ENCODE measurements around the gene MAD1L1.
"Not testable (repeated sequence)": the region's sequence is repeated elsewhere in the genome, so short reads cannot be mapped to it uniquely, and the experiment has no call there.

The MAD1L1 gene

GRCh38 chr7:2272031-2272430 is 39.3 kb upstream of the MAD1L1 start:
- H3K4me3 ChIP-seq (ENCODE audit: low read depth in 1 of 5, low read length in 5 of 5): no peak overlapping the region
- H3K36me3 ChIP-seq (ENCODE audit: control insufficient read depth in 5 of 5, insufficient read depth in 5 of 5, low read length in 5 of 5): peaks cover 0 to 57% (median 34%) of the 10 kb centered on the region in 5 donors

GRCh38 chr7:2271273-2272026 is 38.7 kb upstream of the MAD1L1 start:
- no peaks in the 10 kb centered on the region for H3K27me3 ChIP-seq (ENCODE audit: control insufficient read depth in 5 of 5, insufficient read depth in 4 of 5, low read length in 5 of 5)
- H3K4me3 ChIP-seq (ENCODE audit: low read depth in 1 of 5, low read length in 5 of 5): no peak overlapping the region
- H3K4me1 ChIP-seq (ENCODE audit: control insufficient read depth in 5 of 5, insufficient read depth in 5 of 5, low read length in 5 of 5): peaks cover 0 to 23% (median 0%) of the 10 kb centered on the region in 5 donors
- no peaks in the 10 kb centered on the region for H3K9me3 ChIP-seq (ENCODE audit: control insufficient read depth in 5 of 5, low read length in 5 of 5)
- H3K27ac ChIP-seq (ENCODE audit: low read depth, low read length): no peak overlapping the region
- peaks cover 0 to 51% (median 31%) of the 10 kb centered on the region in 5 donors for H3K36me3 ChIP-seq (ENCODE audit: control insufficient read depth in 5 of 5, insufficient read depth in 5 of 5, low read length in 5 of 5)
- no peak overlapping the region for H3K9ac ChIP-seq (ENCODE audit: low read length in 5 of 5)

More at GRCh38 chr7:2272031-2272430, 39.3 kb upstream of the MAD1L1 start:
- H3K9me3 ChIP-seq (ENCODE audit: control insufficient read depth in 5 of 5, low read length in 5 of 5): no peaks in the 10 kb centered on the region
- H3K27ac ChIP-seq (ENCODE audit: low read depth, low read length): no peak overlapping the region
- peaks cover 0 to 23% (median 0%) of the 10 kb centered on the region in 5 donors for H3K4me1 ChIP-seq (ENCODE audit: control insufficient read depth in 5 of 5, insufficient read depth in 5 of 5, low read length in 5 of 5)
- H3K9ac ChIP-seq (ENCODE audit: low read length in 5 of 5): no peak overlapping the region
- no peaks in the 10 kb centered on the region for H3K27me3 ChIP-seq (ENCODE audit: control insufficient read depth in 5 of 5, insufficient read depth in 4 of 5, low read length in 5 of 5)

DNA sequence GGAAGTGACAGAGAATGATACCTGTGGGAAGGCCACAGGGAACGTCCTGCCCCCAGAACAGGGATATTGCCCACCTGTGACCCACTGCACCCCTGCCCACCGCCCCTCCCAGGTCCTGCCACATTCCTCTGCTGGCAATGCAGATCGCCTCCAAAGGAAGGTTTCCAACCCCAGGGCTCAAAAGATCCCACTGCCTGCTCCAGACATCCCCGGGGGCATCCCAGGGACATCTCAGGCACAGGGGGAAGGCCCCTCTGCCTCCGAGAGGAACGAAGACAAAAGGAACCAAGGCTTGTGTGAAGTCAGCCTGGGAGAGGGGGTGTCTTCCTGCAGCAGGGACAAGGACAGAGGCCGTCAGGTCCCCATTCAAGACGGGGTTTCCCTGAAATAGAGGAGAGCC is 37.8 kb upstream of the MAD1L1 start:
- Histone ChIP-seq H3K36me3 (ENCODE audit: control insufficient read depth in 5 of 5, insufficient read depth in 5 of 5, low read length in 5 of 5) (peaks cover 0 to 45% (median 28%) of the 10 kb centered on the region in 5 donors), H3K4me3 (ENCODE audit: low read depth in 1 of 5, low read length in 5 of 5) (no peak overlapping the region), H3K9me3 (ENCODE audit: control insufficient read depth in 5 of 5, low read length in 5 of 5) (no peaks in the 10 kb centered on the region)

GRCh38 chr7:2269991-2270460 is 37.3 kb upstream of the MAD1L1 start:
- H3K27me3 ChIP-seq (ENCODE audit: control insufficient read depth in 5 of 5, insufficient read depth in 4 of 5, low read length in 5 of 5): no peaks in the 10 kb centered on the region
- H3K9me3 ChIP-seq (ENCODE audit: control insufficient read depth in 5 of 5, low read length in 5 of 5): no peaks in the 10 kb centered on the region
- H3K9ac ChIP-seq (ENCODE audit: low read length in 5 of 5): peak overlapping the region in 1 of 5 donors; percentile 30
- no peak overlapping the region for H3K4me3 ChIP-seq (ENCODE audit: low read depth in 1 of 5, low read length in 5 of 5)
- H3K36me3 ChIP-seq (ENCODE audit: control insufficient read depth in 5 of 5, insufficient read depth in 5 of 5, low read length in 5 of 5): peaks cover 0 to 41% (median 26%) of the 10 kb centered on the region in 5 donors
- no peak overlapping the region for H3K27ac ChIP-seq (ENCODE audit: low read depth, low read length)
- peaks cover 0 to 23% (median 0%) of the 10 kb centered on the region in 5 donors for H3K4me1 ChIP-seq (ENCODE audit: control insufficient read depth in 5 of 5, insufficient read depth in 5 of 5, low read length in 5 of 5)

More for the DNA sequence above, 37.8 kb upstream of the MAD1L1 start:
- H3K27me3 ChIP-seq (ENCODE audit: control insufficient read depth in 5 of 5, insufficient read depth in 4 of 5, low read length in 5 of 5): no peaks in the 10 kb centered on the region
- H3K9ac ChIP-seq (ENCODE audit: low read length in 5 of 5): no peak overlapping the region
- H3K27ac ChIP-seq (ENCODE audit: low read depth, low read length): no peak overlapping the region
- peaks cover 0 to 23% (median 0%) of the 10 kb centered on the region in 5 donors for H3K4me1 ChIP-seq (ENCODE audit: control insufficient read depth in 5 of 5, insufficient read depth in 5 of 5, low read length in 5 of 5)

- not testable (repeated sequence) for H3K27ac ChIP-seq (ENCODE audit: low read depth, low read length); H3K4me3 ChIP-seq (ENCODE audit: low read depth in 1 of 5, low read length in 5 of 5); H3K27me3 ChIP-seq (ENCODE audit: control insufficient read depth in 5 of 5, insufficient read depth in 4 of 5, low read length in 5 of 5); H3K9me3 ChIP-seq (ENCODE audit: control insufficient read depth in 5 of 5, low read length in 5 of 5)
- peaks cover 0 to 23% (median 0%) of the 10 kb centered on the region in 5 donors for H3K4me1 ChIP-seq (ENCODE audit: control insufficient read depth in 5 of 5, insufficient read depth in 5 of 5, low read length in 5 of 5)
- H3K9ac ChIP-seq (ENCODE audit: low read length in 5 of 5): peak overlapping the region in 1 of 5 donors; percentile 30
- peaks cover 0 to 37% (median 22%) of the 10 kb centered on the region in 5 donors for H3K36me3 ChIP-seq (ENCODE audit: control insufficient read depth in 5 of 5, insufficient read depth in 5 of 5, low read length in 5 of 5)
These were observed 36.6 kb upstream of the MAD1L1 start for GRCh38 chr7:2269089-2269990.

DNA sequence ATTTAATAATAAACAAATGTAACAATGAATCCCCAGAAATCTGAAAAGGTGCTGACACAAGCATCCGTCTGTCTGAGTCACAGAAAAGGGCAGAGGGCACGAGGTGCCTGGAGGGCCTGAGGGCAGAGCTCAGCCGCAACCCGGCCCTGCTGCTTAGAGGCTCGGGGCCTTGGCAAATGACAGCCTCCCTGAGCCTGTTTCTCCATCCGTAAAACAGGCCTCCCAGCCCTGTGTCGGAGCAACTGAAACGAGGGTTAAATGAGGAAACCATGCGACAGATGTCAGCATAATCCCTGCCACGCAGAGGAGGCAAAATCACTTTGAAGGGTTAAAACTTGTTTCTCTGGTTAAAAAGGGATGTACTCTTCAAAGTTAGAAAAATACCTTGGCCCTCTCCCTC is 34.2 kb upstream of the MAD1L1 start:
- Histone ChIP-seq H3K27ac (ENCODE audit: low read depth, low read length) (no peak overlapping the region), H3K9me3 (ENCODE audit: control insufficient read depth in 5 of 5, low read length in 5 of 5) (no peaks in the 10 kb centered on the region), H3K9ac (ENCODE audit: low read length in 5 of 5) (no peak overlapping the region), H3K36me3 (ENCODE audit: control insufficient read depth in 5 of 5, insufficient read depth in 5 of 5, low read length in 5 of 5) (peaks cover 0 to 46% (median 31%) of the 10 kb centered on the region in 5 donors), H3K27me3 (ENCODE audit: control insufficient read depth in 5 of 5, insufficient read depth in 4 of 5, low read length in 5 of 5) (no peaks in the 10 kb centered on the region), H3K4me1 (ENCODE audit: control insufficient read depth in 5 of 5, insufficient read depth in 5 of 5, low read length in 5 of 5) (peaks cover 0 to 23% (median 0%) of the 10 kb centered on the region in 5 donors), H3K4me3 (ENCODE audit: low read depth in 1 of 5, low read length in 5 of 5) (no peak overlapping the region)

GRCh38 chr7:2264158-2264557 is 31.4 kb upstream of the MAD1L1 start:
- Histone ChIP-seq H3K4me1 (ENCODE audit: control insufficient read depth in 5 of 5, insufficient read depth in 5 of 5, low read length in 5 of 5) (peaks cover 0 to 4% (median 0%) of the 10 kb centered on the region in 5 donors), H3K36me3 (ENCODE audit: control insufficient read depth in 5 of 5, insufficient read depth in 5 of 5, low read length in 5 of 5) (peaks cover 0 to 32% (median 27%) of the 10 kb centered on the region in 5 donors), H3K9me3 (ENCODE audit: control insufficient read depth in 5 of 5, low read length in 5 of 5) (no peaks in the 10 kb centered on the region), H3K4me3 (ENCODE audit: low read depth in 1 of 5, low read length in 5 of 5) (no peak overlapping the region), H3K27me3 (ENCODE audit: control insufficient read depth in 5 of 5, insufficient read depth in 4 of 5, low read length in 5 of 5) (no peaks in the 10 kb centered on the region), H3K9ac (ENCODE audit: low read length in 5 of 5) (no peak overlapping the region), H3K27ac (ENCODE audit: low read depth, low read length) (no peak overlapping the region)

GRCh38 chr7:2263176-2263575 is 30.4 kb upstream of the MAD1L1 start:
- Histone ChIP-seq H3K4me1 (ENCODE audit: control insufficient read depth in 5 of 5, insufficient read depth in 5 of 5, low read length in 5 of 5) (peaks cover 0 to 4% (median 0%) of the 10 kb centered on the region in 5 donors), H3K9ac (ENCODE audit: low read length in 5 of 5) (no peak overlapping the region), H3K36me3 (ENCODE audit: control insufficient read depth in 5 of 5, insufficient read depth in 5 of 5, low read length in 5 of 5) (peaks cover 0 to 42% (median 32%) of the 10 kb centered on the region in 5 donors)

GRCh38 chr7:2261611-2262010 is 28.9 kb upstream of the MAD1L1 start:
- peaks cover 0 to 53% (median 44%) of the 10 kb centered on the region in 5 donors for H3K36me3 ChIP-seq (ENCODE audit: control insufficient read depth in 5 of 5, insufficient read depth in 5 of 5, low read length in 5 of 5)

More at GRCh38 chr7:2263176-2263575, 30.4 kb upstream of the MAD1L1 start:
- Histone ChIP-seq H3K27ac (ENCODE audit: low read depth, low read length) (no peak overlapping the region), H3K4me3 (ENCODE audit: low read depth in 1 of 5, low read length in 5 of 5) (no peak overlapping the region), H3K27me3 (ENCODE audit: control insufficient read depth in 5 of 5, insufficient read depth in 4 of 5, low read length in 5 of 5) (no peaks in the 10 kb centered on the region), H3K9me3 (ENCODE audit: control insufficient read depth in 5 of 5, low read length in 5 of 5) (no peaks in the 10 kb centered on the region)

More at GRCh38 chr7:2261611-2262010, 28.9 kb upstream of the MAD1L1 start:
- Histone ChIP-seq H3K27ac (ENCODE audit: low read depth, low read length) (no peak overlapping the region), H3K4me1 (ENCODE audit: control insufficient read depth in 5 of 5, insufficient read depth in 5 of 5, low read length in 5 of 5) (peaks cover 0 to 4% (median 0%) of the 10 kb centered on the region in 5 donors), H3K9me3 (ENCODE audit: control insufficient read depth in 5 of 5, low read length in 5 of 5) (no peaks in the 10 kb centered on the region), H3K4me3 (ENCODE audit: low read depth in 1 of 5, low read length in 5 of 5) (no peak overlapping the region), H3K9ac (ENCODE audit: low read length in 5 of 5) (peak overlapping the region in 1 of 5 donors; percentile 30), H3K27me3 (ENCODE audit: control insufficient read depth in 5 of 5, insufficient read depth in 4 of 5, low read length in 5 of 5) (no peaks in the 10 kb centered on the region)

Data from subcutaneous abdominal adipose tissue (tissue), 5 donors.